ENCODE measurements around the gene ERMARD.

- no peak for TF ChIP-seq CTCF (IDR thresholded peaks at IDR 0.05; ENCODE audit: extremely low read depth in 1 of 2, insufficient read depth in 1 of 2, low read depth in 1 of 2, low read length in 2 of 2)
- no peak for TF ChIP-seq MAX (IDR thresholded peaks at IDR 0.05; ENCODE audit: insufficient read depth, insufficient read length)
- TF ChIP-seq POLR2AphosphoS5 (IDR thresholded peaks at IDR 0.05; ENCODE audit: insufficient read depth, low read depth, low read length): no peak
- TF ChIP-seq EZH2 (IDR thresholded peaks at IDR 0.05; ENCODE audit: borderline replicate concordance, low read depth, low read length, severe bottlenecking): no peak
- TF ChIP-seq MYC (IDR thresholded peaks at IDR 0.05; ENCODE audit: low read depth, low read length): no peak
- no peak for TF ChIP-seq POLR2A (IDR thresholded peaks at IDR 0.05; ENCODE audit: low read depth, low read length)
- no peak for TF ChIP-seq JUN (IDR thresholded peaks at IDR 0.05; ENCODE audit: borderline replicate concordance, insufficient read depth, insufficient read length, low read depth)
- TF ChIP-seq GATA2 (IDR thresholded peaks at IDR 0.05; ENCODE audit: insufficient read depth, insufficient read length, low read depth, low read length): no peak
- TF ChIP-seq FOS (IDR thresholded peaks at IDR 0.05; ENCODE audit: borderline replicate concordance, insufficient read depth, low read length): no peak
Observed at GRCh38 chr6:169809386-169809785, 58.0 kb downstream of the ERMARD start.

Measured in endothelial cell of umbilical vein (primary cell).